Chondrocyte (in vitro differentiated cells): Measurements from ENCODE around the gene PPP2R2C. TPM values are rescaled to one million over a fixed set of nuclear protein-coding genes. Genes with fewer than 3 reads are reported as not detected.

Experiments
- DNase-seq: peaks from one replicate; pipeline ENCODE4 v3.0.0; 2021; ENCODE audit warnings: mixed read lengths, low spot score
- H3K27ac Mint-ChIP-seq: one replicate; pipeline ENCODE4 v1.8.0; 2021; ENCODE audit warnings: mild to moderate bottlenecking, moderate library complexity, mixed read lengths; ENCODE audit not compliant: unreplicated experiment
- H3K27me3 Mint-ChIP-seq: 2 replicates; pipeline ENCODE4 v1.8.0; 2021; ENCODE audit warnings: low read depth, mixed read lengths
- H3K36me3 Mint-ChIP-seq: 2 replicates; pipeline ENCODE4 v1.8.0; 2021; ENCODE audit warnings: low read depth, mixed read lengths
- H3K4me1 Mint-ChIP-seq: 2 replicates; pipeline ENCODE4 v1.8.0; 2021; ENCODE audit warnings: low read depth, mild to moderate bottlenecking, mixed read lengths
- H3K4me3 Mint-ChIP-seq: one replicate; pipeline ENCODE4 v1.8.0; 2021; ENCODE audit warnings: mild to moderate bottlenecking, moderate library complexity, mixed read lengths; ENCODE audit not compliant: unreplicated experiment
- H3K9me3 Mint-ChIP-seq: 2 replicates; pipeline ENCODE4 v1.8.0; 2021; ENCODE audit warnings: low read depth, mixed read lengths
- CTCF ChIP-seq: fragments of 200-600 bp; sonication (generic); IDR thresholded peaks from 2 replicates; pipeline ENCODE4 v1.5.0; 2021; ENCODE audit warnings: antibody characterized with exemption, mild to moderate bottlenecking, moderate library complexity
- total RNA-seq: library from RNA; stranded (reverse); gene quantifications from 3 replicates; pipeline ENCODE4 v1.2.1, GENCODE V29; 2021

PPP2R2C gene
- total RNA-seq, 1 donor from 2014 or later, result 0.10 TPM

DNA sequence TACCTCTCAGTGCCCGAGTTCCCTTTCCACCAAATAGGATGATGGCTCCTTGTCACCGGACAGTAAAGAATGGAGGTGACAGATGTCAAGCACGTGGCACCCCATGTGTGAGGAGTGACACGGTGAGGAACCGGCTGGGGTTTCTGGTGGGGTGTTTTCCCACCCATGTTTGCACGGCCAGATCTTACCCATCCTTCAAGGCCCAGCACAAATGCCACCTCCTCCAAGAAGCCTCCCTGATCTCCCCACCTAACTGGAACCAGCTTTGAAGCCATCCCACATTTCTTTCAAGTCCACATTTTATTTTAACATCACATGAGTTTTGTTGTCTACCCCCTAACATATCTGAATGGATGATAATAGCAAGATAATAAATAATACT lies 139.8 kb downstream of the PPP2R2C start:
- Mint-ChIP-seq H3K27ac (no peak overlapping the region), H3K4me1 (no peaks in the 10 kb centered on the region), H3K4me3 (no peak overlapping the region), H3K27me3 (peaks cover 49% of the 10 kb centered on the region), H3K9me3 (no peaks in the 10 kb centered on the region), H3K36me3 (no peaks in the 10 kb centered on the region)
- TF ChIP-seq CTCF, result no peak
- DNase-seq, result no peak

GRCh38 chr4:6332042-6332668 lies 140.3 kb downstream of the PPP2R2C start:
- Mint-ChIP-seq H3K27me3 (peaks cover 44% of the 10 kb centered on the region), H3K9me3 (no peaks in the 10 kb centered on the region), H3K27ac (no peak overlapping the region), H3K4me3 (no peak overlapping the region), H3K4me1 (no peaks in the 10 kb centered on the region), H3K36me3 (no peaks in the 10 kb centered on the region)
- no peak for DNase-seq
- peak; percentile 84 for TF ChIP-seq CTCF

DNA sequence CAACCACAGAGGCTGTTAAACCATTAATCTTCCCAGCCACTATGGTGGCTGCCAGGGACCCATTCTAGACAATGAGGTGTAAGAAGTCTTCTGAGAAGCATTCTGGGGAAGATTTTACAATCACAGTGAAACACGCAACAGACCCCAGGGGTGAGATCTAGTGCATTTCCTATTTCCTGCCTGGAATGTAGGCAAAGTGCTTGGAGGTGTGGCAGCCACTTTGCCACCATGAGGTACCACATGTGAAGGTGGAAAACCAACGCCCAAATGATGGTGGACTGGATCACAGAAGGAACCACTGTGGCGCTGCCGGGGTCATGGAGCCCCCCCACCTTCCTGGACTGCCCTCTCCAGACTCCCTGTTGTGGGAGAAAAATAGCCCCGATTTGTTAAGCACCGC lies 140.9 kb downstream of the PPP2R2C start:
- TF ChIP-seq CTCF, result no peak
- H3K27me3 Mint-ChIP-seq, result peaks cover 40% of the 10 kb centered on the region
- H3K36me3 Mint-ChIP-seq, result no peaks in the 10 kb centered on the region
- H3K27ac Mint-ChIP-seq, result no peak overlapping the region
- no peak overlapping the region for H3K4me3 Mint-ChIP-seq
- no peaks in the 10 kb centered on the region for H3K4me1 Mint-ChIP-seq
- DNase-seq, result no peak
- no peaks in the 10 kb centered on the region for H3K9me3 Mint-ChIP-seq

DNA sequence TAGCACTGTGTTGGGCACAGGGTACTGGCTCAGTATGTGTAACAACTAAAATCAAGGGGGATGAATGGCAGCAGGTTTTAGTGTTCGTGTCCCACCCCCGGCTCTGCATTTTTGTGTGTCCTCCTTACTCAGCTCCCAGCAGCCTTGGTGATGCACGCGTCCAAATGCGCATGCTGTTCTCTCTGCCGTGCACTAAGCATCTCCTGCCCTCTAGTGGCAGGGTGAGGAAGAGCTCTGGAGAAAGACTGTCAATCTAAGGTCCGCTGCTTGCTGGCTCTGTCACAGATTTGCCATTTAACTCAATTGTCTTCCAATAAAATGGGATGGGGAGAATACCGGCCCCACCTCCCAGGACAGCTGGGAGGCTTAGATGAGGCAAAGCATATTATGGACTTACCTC lies 141.4 kb downstream of the PPP2R2C start:
- Mint-ChIP-seq H3K27ac (no peak overlapping the region), H3K27me3 (peaks cover 40% of the 10 kb centered on the region)

DNA sequence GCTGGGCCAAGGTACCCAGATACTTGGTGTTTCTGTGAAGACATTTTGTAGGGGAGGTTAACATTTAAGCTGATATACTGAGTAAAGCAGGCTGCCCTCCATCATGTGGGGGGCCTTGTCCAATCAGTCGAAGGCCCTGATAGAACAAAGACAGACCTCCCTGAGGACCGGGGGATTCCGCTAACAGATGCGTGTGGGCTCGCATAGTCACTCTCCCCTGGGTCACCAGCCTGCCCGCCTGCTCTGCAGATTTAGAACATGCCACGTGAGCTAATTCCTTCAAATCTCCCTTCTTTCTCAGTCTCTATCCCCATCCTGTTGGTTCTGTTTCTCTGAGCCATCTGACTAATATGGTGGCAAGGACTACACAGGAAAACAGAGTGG lies 142.0 kb downstream of the PPP2R2C start:
- Mint-ChIP-seq H3K4me3 (no peak overlapping the region), H3K27ac (no peak overlapping the region), H3K9me3 (no peaks in the 10 kb centered on the region), H3K27me3 (peaks cover 39% of the 10 kb centered on the region), H3K4me1 (no peaks in the 10 kb centered on the region), H3K36me3 (no peaks in the 10 kb centered on the region)
- DNase-seq, result no peak
- TF ChIP-seq CTCF, result no peak

More for the DNA sequence above, 141.4 kb downstream of the PPP2R2C start:
- H3K4me3 Mint-ChIP-seq, result no peak overlapping the region
- H3K9me3 Mint-ChIP-seq, result no peaks in the 10 kb centered on the region
- peak; percentile 75 for TF ChIP-seq CTCF
- DNase-seq, result no peak
- no peaks in the 10 kb centered on the region for H3K36me3 Mint-ChIP-seq
- no peaks in the 10 kb centered on the region for H3K4me1 Mint-ChIP-seq
